DMS79 treated with DMSO at 0.1 percent for 48 hours (cell line): ENCODE data around the gene SLC25A48.

Experiments
- DNase-seq: peaks from one replicate; lab custom pipeline; 2025; lab: John Stamatoyannopoulos, UW

SLC25A48 gene

GRCh38 chr5:135921388-135921787, 86.9 kb downstream of the SLC25A48 start:
- no peak for DNase-seq

DNA sequence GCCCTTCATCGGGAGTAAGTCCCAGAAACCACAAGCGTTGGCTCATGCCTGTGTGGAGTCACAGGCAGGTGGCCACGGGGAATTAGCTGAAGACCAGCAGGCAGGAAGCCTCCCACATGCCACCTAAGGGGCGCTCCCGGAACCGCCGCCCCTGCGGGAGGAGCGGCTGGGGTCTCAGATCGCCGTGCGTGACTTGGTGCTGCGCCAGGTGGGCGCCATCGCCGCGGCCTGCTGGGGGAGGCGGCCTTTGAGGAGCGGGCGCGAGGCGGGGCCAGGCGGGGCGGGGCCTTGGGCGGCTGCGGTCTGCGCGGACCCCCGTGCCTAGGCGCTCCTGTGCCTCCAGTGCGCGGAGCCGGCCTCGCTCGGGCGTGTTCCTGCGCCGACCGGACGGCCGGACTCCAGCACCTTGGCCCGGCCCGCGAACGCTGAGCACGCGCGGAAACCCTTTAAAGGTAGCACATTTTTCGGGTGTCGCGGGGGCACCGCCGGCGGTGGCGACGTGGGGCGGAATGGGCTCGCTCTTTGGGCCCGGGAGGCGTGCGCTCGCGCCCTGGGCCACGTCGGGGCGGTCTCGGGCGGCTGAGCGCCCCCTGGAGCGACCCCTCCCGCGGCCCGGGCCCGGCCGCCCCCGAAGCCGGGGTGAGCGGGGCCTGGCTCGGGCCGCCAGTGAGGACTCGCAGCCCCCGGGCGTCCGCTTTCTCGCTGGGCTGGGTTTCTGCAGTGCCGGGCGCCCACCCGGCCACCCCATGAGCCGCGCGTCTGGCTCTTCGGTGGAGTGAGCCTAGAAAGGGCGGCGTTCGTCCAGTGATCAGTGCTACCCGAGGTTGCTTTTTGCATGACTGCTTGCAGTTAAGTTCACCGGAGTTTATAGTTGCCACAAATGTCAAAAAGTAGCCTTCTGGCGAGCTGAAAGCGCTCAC, 95.8 kb downstream of the SLC25A48 start:
- no peak for DNase-seq

DNA sequence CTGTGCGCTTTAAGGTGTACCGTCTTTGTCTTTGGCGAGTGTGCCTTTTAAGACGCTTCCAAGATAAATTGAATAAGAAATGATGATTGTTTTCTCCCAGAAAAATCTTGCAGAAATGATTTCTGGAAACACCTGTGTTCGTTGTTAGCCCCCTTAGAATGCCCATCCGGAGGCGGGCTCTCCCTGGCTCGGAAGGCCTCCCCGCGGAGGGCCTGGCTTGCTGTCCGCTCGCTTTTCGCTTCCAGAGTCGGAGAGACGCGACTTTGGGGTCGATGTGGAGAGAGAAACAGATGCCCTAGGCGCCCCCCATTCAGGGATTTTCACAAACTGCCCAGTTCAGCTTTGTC, 96.5 kb downstream of the SLC25A48 start:
- DNase-seq = no peak

DNA sequence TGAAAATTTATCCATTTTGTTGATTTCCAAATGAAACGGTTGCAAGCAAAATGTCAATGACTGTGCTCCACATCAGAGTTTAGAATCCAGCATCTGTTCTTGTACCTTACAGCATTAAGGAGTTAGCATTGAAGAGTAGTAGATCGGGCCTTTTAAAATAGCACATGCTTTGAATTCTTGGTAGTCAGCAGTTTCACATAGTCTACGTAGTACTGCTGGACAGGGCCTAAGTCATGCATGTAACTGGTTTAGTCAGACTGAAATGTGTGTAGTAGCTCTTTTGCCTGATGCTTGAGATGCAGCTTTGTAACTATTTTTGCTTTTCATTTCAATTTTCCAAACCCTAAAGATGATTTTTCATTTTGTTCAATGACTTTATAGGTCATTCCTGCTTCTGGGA, 100.5 kb downstream of the SLC25A48 start:
- no peak for DNase-seq

GRCh38 chr5:135937245-135937911, 102.9 kb downstream of the SLC25A48 start:
- DNase-seq = no peak
